ENCODE results near the gene ZFX. TPM values are rescaled to one million over a fixed set of nuclear protein-coding genes. Genes with fewer than 3 reads are reported as not detected.
A peak's percentile ranks its signal among the peaks of the same experiment; 100 is the strongest.

ZFX gene
- total RNA-seq, 3 donors from 2014 or later (not counting 1 experiment from before 2014, with no cell fraction given): 60.9 to 123 (median 63.0) TPM

- 96% methylated on average over 6 of the region's 6 CpGs for WGBS (ENCODE audit: insufficient coverage)
- no peak overlapping the region for H3K4me3 ChIP-seq (ENCODE audit: low read length)
These were observed 5.0 kb upstream of the ZFX start for GRCh38 chrX:24144528-24144927.

GRCh38 chrX:24145303-24146186 is 4.0 kb upstream of the ZFX start:
- intact Hi-C loops (cut with micrococcal nuclease): no loop called here
- 100% methylated on average over 1 of the region's 4 CpGs for WGBS (ENCODE audit: insufficient coverage)
- ATAC-seq: no peak

More at GRCh38 chrX:24144528-24144927, 5.0 kb upstream of the ZFX start:
- no peaks in the 10 kb centered on the region for H3K27me3 ChIP-seq (ENCODE audit: control insufficient read depth, insufficient read depth, low read length)
- intact Hi-C loops (cut with micrococcal nuclease): no loop called here
- H3K27ac ChIP-seq (ENCODE audit: low read length): no peak overlapping the region
- Mint-ChIP-seq H3K4me3 (no peak overlapping the region), H3K9me3 (no peaks in the 10 kb centered on the region), H3K27me3 (ENCODE audit: low read depth in 2 of 2) (no peaks in the 10 kb centered on the region), H3K4me1 (peaks cover 0 to 15% of the 10 kb centered on the region in 2 donors), H3K36me3 (no peaks in the 10 kb centered on the region), H3K27ac (no peak overlapping the region)
- no peaks in the 10 kb centered on the region for H3K36me3 ChIP-seq (ENCODE audit: control insufficient read depth, insufficient read depth, low read length)
- H3K9me3 ChIP-seq (ENCODE audit: control insufficient read depth, insufficient read depth, low read length): no peaks in the 10 kb centered on the region
- ATAC-seq: no peak
- TF ChIP-seq, protein P1, sequence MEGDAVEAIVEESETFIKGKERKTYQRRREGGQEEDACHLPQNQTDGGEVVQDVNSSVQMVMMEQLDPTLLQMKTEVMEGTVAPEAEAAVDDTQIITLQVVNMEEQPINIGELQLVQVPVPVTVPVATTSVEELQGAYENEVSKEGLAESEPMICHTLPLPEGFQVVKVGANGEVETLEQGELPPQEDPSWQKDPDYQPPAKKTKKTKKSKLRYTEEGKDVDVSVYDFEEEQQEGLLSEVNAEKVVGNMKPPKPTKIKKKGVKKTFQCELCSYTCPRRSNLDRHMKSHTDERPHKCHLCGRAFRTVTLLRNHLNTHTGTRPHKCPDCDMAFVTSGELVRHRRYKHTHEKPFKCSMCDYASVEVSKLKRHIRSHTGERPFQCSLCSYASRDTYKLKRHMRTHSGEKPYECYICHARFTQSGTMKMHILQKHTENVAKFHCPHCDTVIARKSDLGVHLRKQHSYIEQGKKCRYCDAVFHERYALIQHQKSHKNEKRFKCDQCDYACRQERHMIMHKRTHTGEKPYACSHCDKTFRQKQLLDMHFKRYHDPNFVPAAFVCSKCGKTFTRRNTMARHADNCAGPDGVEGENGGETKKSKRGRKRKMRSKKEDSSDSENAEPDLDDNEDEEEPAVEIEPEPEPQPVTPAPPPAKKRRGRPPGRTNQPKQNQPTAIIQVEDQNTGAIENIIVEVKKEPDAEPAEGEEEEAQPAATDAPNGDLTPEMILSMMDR (IDR thresholded peaks at IDR 0.05): no peak
- no peak for DNase-seq
- H3K4me1 ChIP-seq (ENCODE audit: control insufficient read depth, insufficient read depth, low read length): peaks cover 6% of the 10 kb centered on the region

GRCh38 chrX:24146283-24146949 is 3.1 kb upstream of the ZFX start:
- TF ChIP-seq, protein P1 (IDR thresholded peaks at IDR 0.05): no peak
- Mint-ChIP-seq H3K36me3 (no peaks in the 10 kb centered on the region), H3K27me3 (ENCODE audit: low read depth in 2 of 2) (no peaks in the 10 kb centered on the region), H3K4me3 (peak overlapping the region; percentile 76), H3K27ac (peak overlapping the region; percentile 79 to 87), H3K9me3 (no peaks in the 10 kb centered on the region), H3K4me1 (peaks cover 9 to 25% of the 10 kb centered on the region in 2 donors)
- no peak for DNase-seq
- Histone ChIP-seq H3K4me1 (ENCODE audit: control insufficient read depth, insufficient read depth, low read length) (peaks cover 10% of the 10 kb centered on the region), H3K4me3 (ENCODE audit: low read length) (no peak overlapping the region), H3K27me3 (ENCODE audit: control insufficient read depth, insufficient read depth, low read length) (no peaks in the 10 kb centered on the region), H3K9me3 (ENCODE audit: control insufficient read depth, insufficient read depth, low read length) (no peaks in the 10 kb centered on the region), H3K27ac (ENCODE audit: low read length) (peak overlapping the region; percentile 43), H3K36me3 (ENCODE audit: control insufficient read depth, insufficient read depth, low read length) (no peaks in the 10 kb centered on the region)
- intact Hi-C loops (cut with micrococcal nuclease): no loop called here
- ATAC-seq: no peak
- WGBS (ENCODE audit: insufficient coverage): 33% methylated on average over 3 of the region's 6 CpGs

More at GRCh38 chrX:24145303-24146186, 4.0 kb upstream of the ZFX start:
- no peaks in the 10 kb centered on the region for H3K9me3 Mint-ChIP-seq
- H3K4me3 ChIP-seq (ENCODE audit: low read length): no peak overlapping the region
- no peaks in the 10 kb centered on the region for H3K36me3 Mint-ChIP-seq
- peaks cover under 1 to 16% of the 10 kb centered on the region in 2 donors for H3K4me1 Mint-ChIP-seq
- H3K27me3 Mint-ChIP-seq (ENCODE audit: low read depth in 2 of 2): no peaks in the 10 kb centered on the region
- TF ChIP-seq, protein P1 (IDR thresholded peaks at IDR 0.05): no peak
- peaks cover 6% of the 10 kb centered on the region for H3K4me1 ChIP-seq (ENCODE audit: control insufficient read depth, insufficient read depth, low read length)
- no peaks in the 10 kb centered on the region for H3K9me3 ChIP-seq (ENCODE audit: control insufficient read depth, insufficient read depth, low read length)
- H3K27ac Mint-ChIP-seq: peak overlapping the region in 1 of 2 donors; percentile 87
- no peak overlapping the region for H3K27ac ChIP-seq (ENCODE audit: low read length)
- H3K4me3 Mint-ChIP-seq: peak overlapping the region; percentile 49
- no peak for DNase-seq
- no peaks in the 10 kb centered on the region for H3K36me3 ChIP-seq (ENCODE audit: control insufficient read depth, insufficient read depth, low read length)
- no peaks in the 10 kb centered on the region for H3K27me3 ChIP-seq (ENCODE audit: control insufficient read depth, insufficient read depth, low read length)

Data from natural killer cell (primary cell).